PC-9 (cell line): Measurements from ENCODE around the gene MALRD1. TPM values are rescaled to one million over a fixed set of nuclear protein-coding genes. Genes with fewer than 3 reads are reported as not detected.

ENCODE experiments used
- BruUV-seq: library from RNA; stranded (reverse); fragments of 400-500 nt; replicated peaks from 2 replicates; lab custom pipeline; 2021; lab: Mats Ljungman, UMichigan
- CTCF ChIA-PET: fragments of 300-600 bp; sonication (Branson Sonifier 250); formaldehyde crosslinking; loops from one replicate; lab custom pipeline; 2022; ENCODE audit warnings: antibody characterized with exemption; lab: Charles Lee
- POLR2A ChIA-PET: fragments of 300-600 bp; sonication (Branson Sonifier 250); formaldehyde crosslinking; loops from one replicate; lab custom pipeline; 2022; ENCODE audit warnings: antibody characterized with exemption; ENCODE audit not compliant: unreplicated experiment; lab: Charles Lee
- DNase-seq, 2 experiments: peaks; one replicate each; pipeline versions ENCODE4 v3.0.0 to v3.0.0-alpha.2; 2015 to 2022; ENCODE audit warnings: mixed read lengths in 1 of 2
- H2AFZ ChIP-seq: fragments of 200-600 bp; sonication (generic); 2 replicates; pipeline ENCODE4 v1.8.1; 2017; ENCODE audit warnings: antibody characterized with exemption
- H3F3A ChIP-seq: fragments of 200-600 bp; sonication (generic); 2 replicates; pipeline ENCODE4 v1.8.1; 2017; ENCODE audit warnings: antibody characterized with exemption, mild to moderate bottlenecking, low read depth; ENCODE audit not compliant: insufficient read depth
- H3K27ac ChIP-seq: fragments of 200-600 bp; sonication (generic); 2 replicates; pipeline ENCODE4 v1.6.1; 2016; ENCODE audit warnings: mixed run types
- H3K27me3 ChIP-seq: fragments of 200-600 bp; sonication (generic); 2 replicates; pipeline ENCODE4 v1.6.1; 2016; ENCODE audit warnings: low read depth, mixed run types; ENCODE audit not compliant: insufficient read depth
- H3K36me3 ChIP-seq: fragments of 200-600 bp; sonication (generic); 2 replicates; pipeline ENCODE4 v1.6.1; 2016; ENCODE audit warnings: low read depth, mixed run types
- H3K4me1 ChIP-seq: fragments of 200-600 bp; sonication (generic); replicated peaks from 2 replicates; pipeline ENCODE4 v1.6.1; 2016; ENCODE audit warnings: mixed run types; ENCODE audit not compliant: insufficient read depth
- H3K4me2 ChIP-seq: fragments of 200-600 bp; sonication (generic); 2 replicates; pipeline ENCODE4 v1.6.1; 2017; ENCODE audit warnings: mixed run types
- H3K4me3 ChIP-seq: fragments of 200-600 bp; sonication (generic); 2 replicates; pipeline ENCODE4 v1.6.1; 2016; ENCODE audit warnings: mixed run types
- H3K79me2 ChIP-seq: fragments of 200-600 bp; sonication (generic); 2 replicates; pipeline ENCODE4 v1.6.1; 2017; ENCODE audit warnings: low read depth, mixed run types
- H3K9me2 ChIP-seq: fragments of 200-600 bp; sonication (generic); 2 replicates; pipeline ENCODE4 v1.8.1; 2017; ENCODE audit warnings: mild to moderate bottlenecking; ENCODE audit not compliant: insufficient read depth
- H3K9me3 ChIP-seq: fragments of 200-600 bp; sonication (generic); 2 replicates; pipeline ENCODE4 v1.8.1; 2016; ENCODE audit warnings: low read depth; ENCODE audit not compliant: insufficient read depth
- H4K20me1 ChIP-seq: fragments of 200-600 bp; sonication (generic); 2 replicates; pipeline ENCODE4 v1.8.1; 2017; ENCODE audit not compliant: insufficient read depth
- EZH2 ChIP-seq: fragments of 200-600 bp; sonication (generic); IDR thresholded peaks from 2 replicates; pipeline ENCODE4 v1.8.0; 2017; ENCODE audit warnings: antibody characterized with exemption, low read depth
- intact Hi-C: fragments of 100-400 bp; cut with micrococcal nuclease; formaldehyde crosslinking; loops from one replicate; pipeline ENCODE4 v1.10.0; 2022; ENCODE audit not compliant: unreplicated experiment
- total RNA-seq: library from RNA; stranded (reverse); gene quantifications from 2 replicates; pipeline ENCODE4 v1.2.3, GENCODE V29; 2021
- TF ChIP-seq, protein P1 (sequence below): fragments of 200-600 bp; sonication (generic); conservative IDR thresholded peaks from 2 replicates; pipeline ENCODE4 v1.6.1; 2017; ENCODE audit warnings: mixed run types, antibody characterized with exemption, mild to moderate bottlenecking, moderate library complexity

The MALRD1 gene
- total RNA-seq, 1 experiment from 2014 or later: not detected

DNA sequence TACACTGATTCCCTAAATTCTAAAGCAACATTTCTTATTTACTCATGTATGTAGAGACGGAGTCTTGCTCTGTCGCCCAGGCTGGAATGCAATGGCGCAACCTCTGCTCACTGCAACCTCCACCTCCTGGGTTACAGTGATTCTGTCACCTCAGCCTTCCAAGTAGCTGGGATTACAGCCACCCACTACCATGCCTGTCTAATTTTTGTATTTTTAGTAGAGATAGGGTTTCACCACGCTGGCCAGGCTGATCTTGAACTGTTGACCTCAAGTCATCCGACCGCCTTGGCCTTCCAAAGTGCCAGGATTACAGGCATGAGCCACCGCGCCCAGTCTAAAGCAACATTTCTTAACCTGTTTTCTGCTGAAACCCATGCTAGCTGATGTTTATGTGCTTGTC lies 540.0 kb downstream of the MALRD1 start:
- TF ChIP-seq, protein P1, sequence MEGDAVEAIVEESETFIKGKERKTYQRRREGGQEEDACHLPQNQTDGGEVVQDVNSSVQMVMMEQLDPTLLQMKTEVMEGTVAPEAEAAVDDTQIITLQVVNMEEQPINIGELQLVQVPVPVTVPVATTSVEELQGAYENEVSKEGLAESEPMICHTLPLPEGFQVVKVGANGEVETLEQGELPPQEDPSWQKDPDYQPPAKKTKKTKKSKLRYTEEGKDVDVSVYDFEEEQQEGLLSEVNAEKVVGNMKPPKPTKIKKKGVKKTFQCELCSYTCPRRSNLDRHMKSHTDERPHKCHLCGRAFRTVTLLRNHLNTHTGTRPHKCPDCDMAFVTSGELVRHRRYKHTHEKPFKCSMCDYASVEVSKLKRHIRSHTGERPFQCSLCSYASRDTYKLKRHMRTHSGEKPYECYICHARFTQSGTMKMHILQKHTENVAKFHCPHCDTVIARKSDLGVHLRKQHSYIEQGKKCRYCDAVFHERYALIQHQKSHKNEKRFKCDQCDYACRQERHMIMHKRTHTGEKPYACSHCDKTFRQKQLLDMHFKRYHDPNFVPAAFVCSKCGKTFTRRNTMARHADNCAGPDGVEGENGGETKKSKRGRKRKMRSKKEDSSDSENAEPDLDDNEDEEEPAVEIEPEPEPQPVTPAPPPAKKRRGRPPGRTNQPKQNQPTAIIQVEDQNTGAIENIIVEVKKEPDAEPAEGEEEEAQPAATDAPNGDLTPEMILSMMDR: no peak
- TF ChIP-seq EZH2: no peak
- Histone ChIP-seq H3K27ac (no peak overlapping the region), H3K79me2 (no peaks in the 10 kb centered on the region), H3K4me2 (no peak overlapping the region), H2AFZ (no peak overlapping the region), H4K20me1 (no peaks in the 10 kb centered on the region), H3K4me1 (no peaks in the 10 kb centered on the region), H3K9me3 (no peaks in the 10 kb centered on the region), H3F3A (no peaks in the 10 kb centered on the region), H3K9me2 (no peaks in the 10 kb centered on the region), H3K36me3 (no peaks in the 10 kb centered on the region), H3K4me3 (no peak overlapping the region), H3K27me3 (no peaks in the 10 kb centered on the region)
- no TSS peak for BruUV-seq
- no peak for DNase-seq
- POLR2A ChIA-PET: no interaction called here
- CTCF ChIA-PET: no interaction called here
- intact Hi-C loops: no loop called here

DNA sequence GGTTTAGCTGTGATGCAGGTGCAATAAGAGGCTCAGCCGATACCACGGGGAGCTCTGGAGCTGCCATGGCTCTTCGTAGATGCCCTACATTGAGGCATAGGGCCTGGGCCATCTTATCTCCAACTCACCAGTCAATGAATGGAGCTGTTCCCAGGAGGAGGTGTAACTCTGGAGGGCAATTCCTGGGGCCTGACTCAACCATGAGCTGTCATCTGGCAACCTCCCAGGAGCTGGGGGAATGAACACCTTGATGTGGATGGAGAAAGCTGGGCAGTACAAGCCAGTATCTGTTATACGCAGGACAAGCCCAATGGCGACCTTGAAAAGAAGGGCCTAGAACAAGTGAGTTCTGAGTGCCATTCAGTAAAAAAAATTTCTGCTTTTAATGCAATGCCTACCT lies 543.7 kb downstream of the MALRD1 start:
- Histone ChIP-seq H4K20me1 (no peaks in the 10 kb centered on the region), H3F3A (no peaks in the 10 kb centered on the region), H3K27me3 (no peaks in the 10 kb centered on the region), H3K4me2 (no peak overlapping the region), H3K36me3 (no peaks in the 10 kb centered on the region), H3K4me3 (no peak overlapping the region), H3K9me2 (no peaks in the 10 kb centered on the region), H2AFZ (no peak overlapping the region), H3K4me1 (no peaks in the 10 kb centered on the region), H3K27ac (no peak overlapping the region), H3K79me2 (no peaks in the 10 kb centered on the region), H3K9me3 (no peaks in the 10 kb centered on the region)
- POLR2A ChIA-PET: no interaction called here
- CTCF ChIA-PET: no interaction called here
- BruUV-seq: no TSS peak
- peak in 1 of 2 experiments; percentile 25 for DNase-seq
- intact Hi-C loops: no loop called here
- TF ChIP-seq EZH2: no peak
- TF ChIP-seq, protein P1: no peak

DNA sequence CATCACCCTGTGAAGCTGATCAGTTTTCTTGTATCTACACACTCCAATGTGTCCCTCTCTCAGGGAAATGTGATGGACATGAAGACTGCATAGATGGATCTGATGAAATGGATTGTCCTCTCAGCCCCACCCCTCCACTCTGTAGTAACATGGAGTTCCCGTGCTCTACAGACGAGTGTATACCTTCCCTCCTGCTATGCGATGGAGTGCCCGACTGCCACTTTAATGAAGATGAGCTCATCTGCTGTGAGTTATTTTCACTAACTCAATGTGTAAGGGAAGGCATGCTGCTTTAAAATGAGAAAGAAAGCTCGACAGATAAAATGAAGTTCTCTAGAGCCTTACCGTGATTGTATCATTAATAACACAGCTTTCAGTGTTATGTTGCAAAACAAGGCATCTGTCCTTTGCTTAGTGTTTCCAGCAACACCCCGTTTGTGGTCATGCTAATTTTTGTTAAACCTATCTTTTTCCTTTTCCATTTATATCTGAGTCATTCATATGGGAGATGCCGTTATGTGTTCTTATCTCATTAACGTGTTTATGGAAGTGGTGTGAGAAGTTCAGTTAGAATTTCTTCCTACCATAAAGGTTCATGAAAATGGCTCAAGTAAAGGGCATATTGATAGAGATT lies 546.7 kb downstream of the MALRD1 start:
- Histone ChIP-seq H2AFZ (no peak overlapping the region), H4K20me1 (no peaks in the 10 kb centered on the region), H3F3A (no peaks in the 10 kb centered on the region), H3K27me3 (no peaks in the 10 kb centered on the region), H3K4me1 (no peaks in the 10 kb centered on the region), H3K79me2 (no peaks in the 10 kb centered on the region), H3K36me3 (no peaks in the 10 kb centered on the region), H3K27ac (no peak overlapping the region), H3K4me2 (no peak overlapping the region), H3K9me3 (no peaks in the 10 kb centered on the region), H3K4me3 (no peak overlapping the region), H3K9me2 (no peaks in the 10 kb centered on the region)
- ChIA-PET CTCF (no interaction called here), POLR2A (no interaction called here)
- no peak for TF ChIP-seq EZH2
- TF ChIP-seq, protein P1: no peak
- intact Hi-C loops: no loop called here
- DNase-seq: no peak
- no TSS peak for BruUV-seq
